DND-41 (cell line): ENCODE measurements around the gene FLT3.

Source experiments
- EZH2 ChIP-seq: IDR thresholded peaks from 3 replicates; pipeline ENCODE4 v1.6.1; 2012; ENCODE audit warnings: borderline replicate concordance, low read depth, mild to moderate bottlenecking, moderate library complexity, low read length, inconsistent platforms; ENCODE audit not compliant: severe bottlenecking
- TF ChIP-seq, protein P1 (sequence below): IDR thresholded peaks from 2 replicates; pipeline ENCODE4 v1.5.1; 2012; ENCODE audit warnings: borderline replicate concordance, low read length, moderate library complexity, mild to moderate bottlenecking; ENCODE audit not compliant: poor library complexity, severe bottlenecking; ENCODE audit errors: extremely low read depth

- TF ChIP-seq, protein P1, sequence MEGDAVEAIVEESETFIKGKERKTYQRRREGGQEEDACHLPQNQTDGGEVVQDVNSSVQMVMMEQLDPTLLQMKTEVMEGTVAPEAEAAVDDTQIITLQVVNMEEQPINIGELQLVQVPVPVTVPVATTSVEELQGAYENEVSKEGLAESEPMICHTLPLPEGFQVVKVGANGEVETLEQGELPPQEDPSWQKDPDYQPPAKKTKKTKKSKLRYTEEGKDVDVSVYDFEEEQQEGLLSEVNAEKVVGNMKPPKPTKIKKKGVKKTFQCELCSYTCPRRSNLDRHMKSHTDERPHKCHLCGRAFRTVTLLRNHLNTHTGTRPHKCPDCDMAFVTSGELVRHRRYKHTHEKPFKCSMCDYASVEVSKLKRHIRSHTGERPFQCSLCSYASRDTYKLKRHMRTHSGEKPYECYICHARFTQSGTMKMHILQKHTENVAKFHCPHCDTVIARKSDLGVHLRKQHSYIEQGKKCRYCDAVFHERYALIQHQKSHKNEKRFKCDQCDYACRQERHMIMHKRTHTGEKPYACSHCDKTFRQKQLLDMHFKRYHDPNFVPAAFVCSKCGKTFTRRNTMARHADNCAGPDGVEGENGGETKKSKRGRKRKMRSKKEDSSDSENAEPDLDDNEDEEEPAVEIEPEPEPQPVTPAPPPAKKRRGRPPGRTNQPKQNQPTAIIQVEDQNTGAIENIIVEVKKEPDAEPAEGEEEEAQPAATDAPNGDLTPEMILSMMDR: no peak
- no peak for TF ChIP-seq EZH2
These were observed 145.9 kb downstream of the FLT3 start for GRCh38 chr13:27954406-27954851.
